Measurements from ENCODE around the gene SFTPB. TPM values are rescaled to one million over a fixed set of nuclear protein-coding genes. Genes with fewer than 3 reads are reported as not detected.

SFTPB gene
- polyA plus RNA-seq, 4 donors: 0.01 to 34.9 (median 6.0) TPM

DNA sequence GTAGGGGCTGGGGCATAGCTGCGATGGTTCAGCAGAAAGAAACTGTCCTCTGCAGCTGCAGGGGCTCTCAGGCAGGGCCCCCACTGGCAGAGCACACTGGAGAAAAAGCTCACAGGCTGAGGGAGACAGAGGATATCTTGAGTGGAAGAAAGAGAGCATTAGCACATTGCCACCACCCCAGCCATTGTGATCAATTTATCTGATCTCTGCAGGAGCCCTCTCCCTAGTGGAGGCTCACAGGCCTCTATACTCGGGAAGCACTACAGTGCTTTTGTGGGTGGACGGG is 801 bp upstream of the SFTPB start:
- DNase-seq (no peak), FAIRE-seq (no peak)
- no peaks in the 10 kb centered on the region for H3K4me1 ChIP-seq (ENCODE audit: control insufficient read depth in 3 of 3, insufficient read depth in 2 of 3, low read depth in 1 of 3, low read length in 2 of 3)
- H3K27me3 ChIP-seq (ENCODE audit: control insufficient read depth in 3 of 3, insufficient read depth in 3 of 3, low read length in 3 of 3): peaks cover 0 to 2% (median 0%) of the 10 kb centered on the region in 3 donors
- no peaks in the 10 kb centered on the region for H3K9me3 ChIP-seq (ENCODE audit: control insufficient read depth in 2 of 2, insufficient read depth in 1 of 2, low read depth in 1 of 2, low read length in 1 of 2)
- H3K27ac ChIP-seq (ENCODE audit: low read depth in 1 of 3, low read length in 2 of 3): no peak overlapping the region
- no peak overlapping the region for H3K4me3 ChIP-seq (ENCODE audit: low read depth in 1 of 3, low read length in 3 of 3)
- WGBS, 3 donors: 75 to 87% (median 83%) methylated on average over 3 of the region's 3 CpGs
- H3K36me3 ChIP-seq (ENCODE audit: control insufficient read depth in 3 of 3, insufficient read depth in 2 of 3, low read depth in 1 of 3, low read length in 3 of 3): no peaks in the 10 kb centered on the region

DNA sequence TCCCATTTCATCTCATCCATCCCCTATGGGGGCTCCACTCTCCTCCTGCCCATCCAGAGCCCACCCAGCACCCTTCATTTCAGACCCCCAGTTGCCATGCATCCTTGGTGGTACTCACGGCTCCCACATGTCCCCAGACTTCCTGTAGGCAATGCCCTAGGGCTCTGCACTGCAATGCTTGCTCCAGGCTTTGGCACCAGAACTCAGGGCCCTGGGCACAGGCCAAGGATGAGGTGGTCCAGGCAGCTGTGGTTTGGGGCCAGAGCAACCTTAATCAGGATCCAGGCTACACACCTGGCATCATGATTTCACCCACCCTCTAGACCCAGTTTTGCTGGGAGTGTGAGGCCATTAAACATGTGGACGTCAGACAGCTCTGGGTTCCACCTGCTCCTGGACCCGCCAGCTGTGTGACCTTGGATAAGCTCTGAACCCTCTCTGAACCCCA is 414 bp downstream of the SFTPB start:
- no peak for FAIRE-seq
- H3K4me1 ChIP-seq (ENCODE audit: control insufficient read depth in 3 of 3, insufficient read depth in 2 of 3, low read depth in 1 of 3, low read length in 2 of 3): no peaks in the 10 kb centered on the region
- no peak overlapping the region for H3K27ac ChIP-seq (ENCODE audit: low read depth in 1 of 3, low read length in 2 of 3)
- DNase-seq: no peak
- H3K36me3 ChIP-seq (ENCODE audit: control insufficient read depth in 3 of 3, insufficient read depth in 2 of 3, low read depth in 1 of 3, low read length in 3 of 3): no peaks in the 10 kb centered on the region
- H3K4me3 ChIP-seq (ENCODE audit: low read depth in 1 of 3, low read length in 3 of 3): no peak overlapping the region
- whole genome bisulfite sequencing, 3 donors: 53 to 79% (median 64%) methylated on average over 3 of the region's 3 CpGs
- no peaks in the 10 kb centered on the region for H3K27me3 ChIP-seq (ENCODE audit: control insufficient read depth in 3 of 3, insufficient read depth in 3 of 3, low read length in 3 of 3)
- no peaks in the 10 kb centered on the region for H3K9me3 ChIP-seq (ENCODE audit: control insufficient read depth in 2 of 2, insufficient read depth in 1 of 2, low read depth in 1 of 2, low read length in 1 of 2)

DNA sequence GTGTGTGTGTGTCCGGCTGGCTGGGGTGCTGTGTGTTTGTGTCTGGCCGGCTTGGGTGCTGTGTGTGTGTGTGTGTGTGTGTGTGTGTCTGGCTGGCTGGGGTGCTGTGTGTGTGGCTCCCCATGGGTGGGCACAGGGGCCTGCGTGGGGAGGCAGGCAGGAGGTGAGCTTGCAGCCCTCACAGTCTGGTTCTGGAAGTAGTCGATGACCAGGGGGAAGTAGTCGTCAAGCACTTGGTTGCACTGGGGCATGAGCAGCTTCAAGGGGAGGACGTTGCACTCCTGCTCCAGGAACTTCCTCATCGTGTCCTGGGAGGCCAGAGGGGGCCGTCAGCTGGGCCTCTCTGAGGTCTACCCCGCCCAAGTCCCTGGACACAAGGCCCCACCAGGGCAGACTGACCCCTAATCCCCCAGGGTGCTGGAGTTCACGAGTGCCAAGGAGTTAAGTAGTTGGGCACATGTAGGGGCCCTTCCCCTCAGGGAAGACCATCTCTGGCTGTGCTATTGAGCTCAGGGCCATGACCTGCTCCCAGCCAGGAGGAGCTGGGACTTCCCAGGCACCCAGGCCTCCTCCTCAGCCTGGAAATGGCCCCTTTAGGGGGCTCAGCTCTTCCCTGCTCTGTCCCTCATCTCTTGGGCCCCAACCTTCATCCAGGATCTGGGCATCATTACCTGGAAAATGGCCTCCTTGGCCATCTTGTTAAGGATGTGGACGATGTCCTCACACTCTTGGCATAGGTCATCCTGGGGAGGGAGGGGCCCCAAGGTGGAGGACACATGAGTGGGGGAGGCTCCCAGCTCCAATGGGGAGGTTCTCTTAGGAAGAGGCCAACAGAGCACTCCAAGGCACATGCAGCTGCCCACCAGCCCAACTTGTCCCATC is 1.3 kb downstream of the SFTPB start:
- H3K4me3 ChIP-seq (ENCODE audit: low read depth in 1 of 3, low read length in 3 of 3): no peak overlapping the region
- no peaks in the 10 kb centered on the region for H3K9me3 ChIP-seq (ENCODE audit: control insufficient read depth in 2 of 2, insufficient read depth in 1 of 2, low read depth in 1 of 2, low read length in 1 of 2)
- WGBS, 3 donors: 62 to 74% (median 69%) methylated on average over 10 to 11 of the region's 11 CpGs
- no peaks in the 10 kb centered on the region for H3K4me1 ChIP-seq (ENCODE audit: control insufficient read depth in 3 of 3, insufficient read depth in 2 of 3, low read depth in 1 of 3, low read length in 2 of 3)
- H3K27me3 ChIP-seq (ENCODE audit: control insufficient read depth in 3 of 3, insufficient read depth in 3 of 3, low read length in 3 of 3): no peaks in the 10 kb centered on the region
- FAIRE-seq (no peak), DNase-seq (no peak)
- no peaks in the 10 kb centered on the region for H3K36me3 ChIP-seq (ENCODE audit: control insufficient read depth in 3 of 3, insufficient read depth in 2 of 3, low read depth in 1 of 3, low read length in 3 of 3)
- H3K27ac ChIP-seq (ENCODE audit: low read depth in 1 of 3, low read length in 2 of 3): no peak overlapping the region

DNA sequence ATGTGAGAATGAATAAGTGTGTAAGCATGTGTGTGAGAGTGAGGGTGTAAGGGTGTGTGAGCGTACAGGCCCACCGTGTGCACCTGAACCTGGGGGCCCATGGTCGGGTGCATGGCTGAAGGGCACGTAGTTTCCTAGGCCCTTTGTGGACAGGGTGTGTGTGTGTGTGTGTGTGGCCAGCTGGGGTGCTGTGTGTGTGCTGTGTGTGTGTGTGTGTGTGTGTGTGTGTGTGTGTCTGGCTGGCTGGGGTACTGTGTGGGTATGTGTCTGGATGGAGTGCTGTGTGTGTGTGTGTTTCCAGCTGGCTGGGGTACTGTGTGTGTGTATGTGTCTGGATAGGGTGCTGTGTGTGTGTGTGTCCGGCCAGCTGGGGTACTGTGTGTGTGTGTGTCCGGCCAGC is 2.0 kb downstream of the SFTPB start:
- Histone ChIP-seq H3K27ac (ENCODE audit: low read depth in 1 of 3, low read length in 2 of 3) (no peak overlapping the region), H3K9me3 (ENCODE audit: control insufficient read depth in 2 of 2, insufficient read depth in 1 of 2, low read depth in 1 of 2, low read length in 1 of 2) (no peaks in the 10 kb centered on the region), H3K36me3 (ENCODE audit: control insufficient read depth in 3 of 3, insufficient read depth in 2 of 3, low read depth in 1 of 3, low read length in 3 of 3) (peaks cover 0 to 3% (median 0%) of the 10 kb centered on the region in 3 donors), H3K4me1 (ENCODE audit: control insufficient read depth in 3 of 3, insufficient read depth in 2 of 3, low read depth in 1 of 3, low read length in 2 of 3) (no peaks in the 10 kb centered on the region), H3K27me3 (ENCODE audit: control insufficient read depth in 3 of 3, insufficient read depth in 3 of 3, low read length in 3 of 3) (no peaks in the 10 kb centered on the region), H3K4me3 (ENCODE audit: low read depth in 1 of 3, low read length in 3 of 3) (no peak overlapping the region)
- no peak for FAIRE-seq
- DNase-seq: no peak
- WGBS, 3 donors: 88 to 89% (median 88%) methylated on average over 6 of the region's 6 CpGs

DNA sequence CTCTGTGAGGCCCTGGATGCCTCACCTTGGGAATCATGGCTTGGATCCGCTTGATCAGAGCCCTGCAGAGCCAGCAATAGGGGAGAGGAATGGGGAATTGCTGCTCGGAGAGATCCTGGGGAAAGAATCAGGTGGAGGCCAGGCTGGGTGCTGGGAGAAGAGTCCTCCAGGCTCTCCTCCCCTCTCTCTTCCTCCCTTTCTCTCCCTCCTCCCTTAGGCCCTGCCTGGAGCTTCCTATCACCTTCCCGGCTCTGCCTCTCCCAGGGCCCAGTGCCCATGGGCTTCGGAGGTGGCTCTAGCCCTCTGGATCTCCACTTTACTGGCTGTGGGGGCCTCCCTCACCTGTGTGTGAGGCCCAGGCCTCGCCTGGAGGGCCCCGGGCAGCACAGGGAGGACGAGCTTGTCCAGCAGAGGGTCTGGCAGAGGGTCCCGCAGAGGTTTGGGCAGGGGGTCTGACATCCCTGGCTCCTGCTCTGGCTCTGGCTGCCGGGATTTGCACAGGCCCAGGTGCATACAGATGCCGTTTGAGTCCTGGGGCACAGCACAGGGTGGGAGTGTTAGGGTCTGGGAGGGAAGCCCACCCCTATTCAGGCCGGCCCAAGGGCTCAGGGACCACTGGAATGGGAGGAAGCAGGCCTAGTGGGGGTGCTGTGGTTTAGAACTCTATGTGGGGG is 2.6 kb downstream of the SFTPB start:
- no peak overlapping the region for H3K27ac ChIP-seq (ENCODE audit: low read depth in 1 of 3, low read length in 2 of 3)
- no peak for FAIRE-seq

DNA sequence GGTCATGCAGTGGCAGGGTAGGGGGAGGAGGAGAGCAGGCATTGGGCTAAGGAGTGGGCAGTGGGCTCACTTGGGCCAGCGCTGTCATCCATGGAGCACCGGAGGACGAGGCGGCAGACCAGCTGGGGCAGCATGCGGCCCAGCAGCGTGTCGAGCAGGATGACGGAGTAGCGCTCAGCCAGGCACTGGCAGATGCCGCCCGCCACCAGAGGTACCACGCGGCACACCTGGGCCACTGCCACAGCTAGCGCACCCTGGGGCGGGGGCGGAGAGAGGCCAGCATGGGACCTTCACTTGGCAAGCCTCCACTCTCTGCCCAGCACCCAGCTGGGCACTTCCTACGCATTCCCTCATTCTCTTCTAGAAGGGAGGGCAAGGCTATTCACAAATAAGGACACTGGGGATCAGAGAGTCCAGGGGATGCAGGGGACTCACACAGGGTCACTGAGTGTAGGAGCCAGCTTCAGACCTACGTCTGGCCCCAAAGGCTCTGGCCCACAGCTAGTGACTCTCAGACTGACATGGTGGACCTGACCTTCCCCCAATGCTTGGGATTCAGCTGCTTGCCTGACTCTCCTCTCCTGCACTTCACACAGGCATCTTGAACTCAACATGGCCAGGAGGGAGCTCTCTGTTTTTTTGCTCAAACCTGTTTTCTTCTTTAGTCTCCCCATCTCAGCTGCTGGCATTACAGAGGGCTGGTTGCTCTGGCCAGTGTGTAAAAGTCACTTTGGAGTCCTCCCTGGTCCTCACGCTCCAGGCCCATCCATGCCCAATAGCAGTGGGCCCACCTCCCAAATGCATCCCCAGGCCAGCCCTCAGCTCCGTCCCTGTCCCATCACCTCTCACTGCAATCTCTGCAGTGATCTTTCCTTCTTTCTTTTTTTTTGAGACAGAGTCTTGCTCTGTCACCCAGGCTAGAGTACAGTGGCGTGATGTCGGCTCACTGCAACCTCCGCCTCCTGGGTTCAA is 4.1 kb downstream of the SFTPB start:
- Histone ChIP-seq H3K4me1 (ENCODE audit: control insufficient read depth in 3 of 3, insufficient read depth in 2 of 3, low read depth in 1 of 3, low read length in 2 of 3) (no peaks in the 10 kb centered on the region), H3K27me3 (ENCODE audit: control insufficient read depth in 3 of 3, insufficient read depth in 3 of 3, low read length in 3 of 3) (no peaks in the 10 kb centered on the region), H3K4me3 (ENCODE audit: low read depth in 1 of 3, low read length in 3 of 3) (no peak overlapping the region), H3K36me3 (ENCODE audit: control insufficient read depth in 3 of 3, insufficient read depth in 2 of 3, low read depth in 1 of 3, low read length in 3 of 3) (peaks cover 0 to 13% (median 0%) of the 10 kb centered on the region in 3 donors), H3K27ac (ENCODE audit: low read depth in 1 of 3, low read length in 2 of 3) (no peak overlapping the region), H3K9me3 (ENCODE audit: control insufficient read depth in 2 of 2, insufficient read depth in 1 of 2, low read depth in 1 of 2, low read length in 1 of 2) (no peaks in the 10 kb centered on the region)
- FAIRE-seq: no peak
- DNase-seq: no peak
- WGBS, 3 donors: 93 to 97% (median 96%) methylated on average over 16 to 23 of the region's 23 CpGs

More for the DNA sequence above, 2.6 kb downstream of the SFTPB start:
- Histone ChIP-seq H3K4me3 (ENCODE audit: low read depth in 1 of 3, low read length in 3 of 3) (no peak overlapping the region), H3K36me3 (ENCODE audit: control insufficient read depth in 3 of 3, insufficient read depth in 2 of 3, low read depth in 1 of 3, low read length in 3 of 3) (peaks cover 0 to 3% (median 0%) of the 10 kb centered on the region in 3 donors), H3K4me1 (ENCODE audit: control insufficient read depth in 3 of 3, insufficient read depth in 2 of 3, low read depth in 1 of 3, low read length in 2 of 3) (no peaks in the 10 kb centered on the region), H3K27me3 (ENCODE audit: control insufficient read depth in 3 of 3, insufficient read depth in 3 of 3, low read length in 3 of 3) (no peaks in the 10 kb centered on the region), H3K9me3 (ENCODE audit: control insufficient read depth in 2 of 2, insufficient read depth in 1 of 2, low read depth in 1 of 2, low read length in 1 of 2) (no peaks in the 10 kb centered on the region)
- no peak for DNase-seq
- WGBS, 3 donors: 80 to 86% (median 84%) methylated on average over 11 of the region's 11 CpGs

DNA sequence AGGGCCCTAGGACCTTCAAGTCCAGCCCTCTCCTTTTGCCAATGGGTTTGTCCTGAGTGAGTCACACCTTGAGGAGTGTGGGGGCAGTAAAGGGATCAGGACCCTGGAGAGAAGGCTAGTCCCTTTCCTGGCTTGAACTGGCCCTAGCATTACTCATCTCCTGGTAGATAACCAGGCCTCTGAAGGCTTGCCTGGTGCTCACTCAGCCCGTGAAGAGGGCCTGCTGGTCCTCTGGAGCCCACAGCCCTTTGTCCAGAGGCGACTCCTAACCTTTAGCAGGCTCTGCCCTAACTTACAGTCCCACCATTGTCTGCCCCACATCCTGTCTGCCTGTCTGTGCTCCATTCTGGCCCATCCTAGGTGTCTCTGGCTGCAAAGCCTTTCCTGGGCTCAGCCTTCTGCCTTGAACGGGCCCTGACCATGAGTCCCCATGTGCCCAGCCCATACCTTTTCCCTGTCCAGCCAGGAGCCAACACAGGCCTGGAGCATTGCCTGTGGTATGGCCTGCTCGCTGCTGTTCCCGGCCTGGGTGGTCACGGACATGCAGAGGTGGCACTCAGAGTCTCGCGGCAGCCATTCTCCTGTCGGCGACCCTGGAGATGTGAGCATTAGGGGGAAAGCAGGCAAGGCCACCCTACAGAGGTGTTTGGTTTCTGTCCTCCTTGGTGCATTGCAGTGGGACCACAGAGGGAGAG is 5.0 kb downstream of the SFTPB start:
- WGBS, 3 donors: 84 to 93% (median 90%) methylated on average over 10 of the region's 10 CpGs
- no peak for DNase-seq
- Histone ChIP-seq H3K4me3 (ENCODE audit: low read depth in 1 of 3, low read length in 3 of 3) (no peak overlapping the region), H3K4me1 (ENCODE audit: control insufficient read depth in 3 of 3, insufficient read depth in 2 of 3, low read depth in 1 of 3, low read length in 2 of 3) (no peaks in the 10 kb centered on the region), H3K9me3 (ENCODE audit: control insufficient read depth in 2 of 2, insufficient read depth in 1 of 2, low read depth in 1 of 2, low read length in 1 of 2) (no peaks in the 10 kb centered on the region), H3K27ac (ENCODE audit: low read depth in 1 of 3, low read length in 2 of 3) (peak overlapping the region in 1 of 3 donors; percentile 29), H3K27me3 (ENCODE audit: control insufficient read depth in 3 of 3, insufficient read depth in 3 of 3, low read length in 3 of 3) (no peaks in the 10 kb centered on the region), H3K36me3 (ENCODE audit: control insufficient read depth in 3 of 3, insufficient read depth in 2 of 3, low read depth in 1 of 3, low read length in 3 of 3) (peaks cover 0 to 20% (median 0%) of the 10 kb centered on the region in 3 donors)
- FAIRE-seq: no peak
